ENCODE data around the gene KCNH2.

Gene KCNH2

GRCh38 chr7:150994838-150995510, 16.9 kb upstream of the KCNH2 start:
- no peak for DNase-seq (ENCODE audit: low spot score)

- no peak for DNase-seq (ENCODE audit: low spot score)
Observed at GRCh38 chr7:150994141-150994837, 16.2 kb upstream of the KCNH2 start.

DNA sequence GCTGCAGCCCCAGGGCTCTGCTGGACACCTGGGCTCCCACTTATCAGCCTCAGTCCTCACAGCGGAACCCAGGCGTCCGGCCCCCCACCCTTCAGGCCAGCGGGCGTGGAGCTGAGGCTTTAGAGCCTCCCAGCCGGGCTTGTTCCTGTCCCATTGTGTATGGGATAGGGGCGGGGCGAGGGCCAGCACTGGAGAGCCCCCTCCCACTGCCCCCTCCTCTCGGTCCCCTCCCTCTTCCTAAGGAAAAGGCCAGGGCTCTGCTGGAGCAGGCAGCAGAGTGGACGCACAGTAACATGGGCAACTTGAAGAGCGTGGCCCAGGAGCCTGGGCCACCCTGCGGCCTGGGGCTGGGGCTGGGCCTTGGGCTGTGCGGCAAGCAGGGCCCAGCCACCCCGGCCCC, 15.4 kb upstream of the KCNH2 start:
- DNase-seq (ENCODE audit: low spot score), result no peak

- no peak for DNase-seq (ENCODE audit: low spot score)
Observed at GRCh38 chr7:150992833-150993302, 14.7 kb upstream of the KCNH2 start.

- no peak for DNase-seq (ENCODE audit: low spot score)
Observed at GRCh38 chr7:150992051-150992640, 14.0 kb upstream of the KCNH2 start.

DNA sequence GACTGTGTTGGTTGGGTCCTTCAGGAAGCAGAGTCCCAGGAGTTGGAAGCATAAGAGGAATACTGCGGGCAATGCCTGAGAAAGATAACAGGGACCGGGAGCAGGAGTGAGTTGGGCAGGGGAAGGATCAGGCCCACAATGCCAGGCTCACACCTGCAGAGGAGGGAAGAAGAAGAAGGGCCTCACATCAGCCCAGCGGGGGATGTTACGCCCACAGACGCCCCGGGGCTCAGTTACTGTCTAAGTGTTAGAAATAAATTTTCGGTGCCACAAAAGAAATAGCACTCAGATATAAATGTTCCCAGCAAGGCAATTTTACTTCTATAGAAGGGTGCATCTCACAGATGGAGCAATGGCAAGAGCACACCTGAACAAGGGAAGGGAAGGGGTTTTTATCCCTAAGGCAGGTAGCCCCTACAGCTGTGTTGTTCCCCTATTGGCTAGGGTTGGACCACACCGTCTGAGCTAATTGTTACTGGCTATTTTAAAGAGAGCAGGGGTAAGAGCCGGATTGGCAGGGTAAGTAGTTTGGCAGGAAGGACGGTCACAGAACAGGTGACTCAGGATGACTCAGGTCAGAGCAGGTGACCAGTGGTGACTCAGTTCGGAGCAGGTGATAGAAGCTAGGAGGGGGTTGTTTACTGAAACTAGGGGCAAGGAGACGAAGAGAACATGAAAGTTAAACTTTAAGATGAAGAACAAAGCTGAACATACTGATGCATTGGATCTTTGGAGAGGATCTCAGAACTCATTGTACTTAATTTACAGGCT, 12.5 kb upstream of the KCNH2 start, which contains the start of gene NOS3:
NOS3 (plus strand) TSS at position 602 of the 771 bp plus-strand sequence. CDS start 2,787 bp downstream, outside the sequence.
- no peak for DNase-seq (ENCODE audit: low spot score)

GRCh38 chr7:150989456-150989855, 11.3 kb upstream of the KCNH2 start:
- no peak for DNase-seq (ENCODE audit: low spot score)

GRCh38 chr7:150988230-150989226, 10.4 kb upstream of the KCNH2 start:
- DNase-seq (ENCODE audit: low spot score), result no peak

DNA sequence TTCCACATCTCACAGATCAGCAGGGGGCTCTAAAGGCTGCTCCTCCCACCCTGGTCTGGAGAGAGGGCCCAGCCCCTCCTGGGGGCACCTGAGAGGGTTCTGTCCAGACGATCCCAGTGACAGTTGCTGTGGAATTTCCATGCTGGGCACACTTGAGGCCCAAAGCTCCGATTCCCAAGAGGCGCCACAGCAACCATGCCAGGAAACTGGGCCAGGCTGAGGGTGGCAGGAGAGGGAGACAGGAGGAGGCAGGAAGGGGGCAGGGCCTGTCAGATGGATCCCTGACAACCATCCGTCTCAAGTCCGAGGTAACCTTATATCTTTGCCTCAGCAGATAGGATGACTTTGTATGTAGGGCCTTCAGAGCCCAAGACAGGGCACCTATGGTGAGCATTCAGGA, 8.4 kb upstream of the KCNH2 start:
- no peak for DNase-seq (ENCODE audit: low spot score)

GRCh38 chr7:150986099-150986512, 8.0 kb upstream of the KCNH2 start:
- peak; percentile 66 for DNase-seq (ENCODE audit: low spot score)

- DNase-seq (ENCODE audit: low spot score), result no peak
Observed at GRCh38 chr7:150983893-150984368, 5.8 kb upstream of the KCNH2 start.

DNA sequence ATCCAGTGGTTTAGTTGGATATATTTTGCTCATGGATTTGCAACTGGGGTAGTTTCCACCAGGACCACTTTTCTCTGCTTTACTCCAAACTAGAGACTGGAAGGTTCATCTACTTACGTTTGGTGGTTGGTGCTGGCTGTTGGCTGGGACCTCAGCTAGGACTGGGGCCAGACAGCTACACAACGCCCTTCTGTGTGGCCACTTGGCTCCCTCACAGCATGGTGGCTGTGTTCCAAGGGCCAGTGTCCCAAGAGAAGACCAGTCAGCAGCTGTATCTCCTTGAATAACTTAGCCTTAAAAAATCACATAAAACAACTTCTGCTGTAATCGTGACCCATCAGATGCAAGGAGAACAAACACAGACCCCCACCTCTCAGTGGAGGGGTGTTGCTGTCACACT, 4.2 kb upstream of the KCNH2 start:
- peak; percentile 96 for DNase-seq (ENCODE audit: low spot score)

DNA sequence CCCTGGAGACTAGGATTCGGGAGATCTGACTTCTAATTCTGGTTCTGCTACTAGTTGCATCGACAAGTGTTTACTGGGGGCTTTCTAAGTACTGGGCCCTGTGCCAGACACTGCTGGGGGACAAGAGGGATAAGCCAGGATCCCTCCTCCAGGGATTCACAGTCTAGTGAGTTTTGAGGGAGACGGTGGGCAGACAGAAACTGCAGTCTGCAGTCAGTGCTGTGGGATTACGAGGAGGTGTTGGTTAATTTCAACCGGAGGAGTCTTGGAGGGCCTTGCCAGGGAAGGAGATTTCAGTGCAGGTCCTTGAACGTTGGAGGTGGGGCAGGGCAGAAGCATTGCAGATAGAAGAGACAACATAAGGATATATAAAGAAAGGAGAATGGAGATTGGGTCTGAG, 3.5 kb upstream of the KCNH2 start:
- DNase-seq (ENCODE audit: low spot score), result no peak

- no peak for DNase-seq (ENCODE audit: low spot score)
Observed at GRCh38 chr7:150980663-150981062, 2.5 kb upstream of the KCNH2 start.

GRCh38 chr7:150979713-150980390, 1.7 kb upstream of the KCNH2 start:
- DNase-seq (ENCODE audit: low spot score), result no peak

DNA sequence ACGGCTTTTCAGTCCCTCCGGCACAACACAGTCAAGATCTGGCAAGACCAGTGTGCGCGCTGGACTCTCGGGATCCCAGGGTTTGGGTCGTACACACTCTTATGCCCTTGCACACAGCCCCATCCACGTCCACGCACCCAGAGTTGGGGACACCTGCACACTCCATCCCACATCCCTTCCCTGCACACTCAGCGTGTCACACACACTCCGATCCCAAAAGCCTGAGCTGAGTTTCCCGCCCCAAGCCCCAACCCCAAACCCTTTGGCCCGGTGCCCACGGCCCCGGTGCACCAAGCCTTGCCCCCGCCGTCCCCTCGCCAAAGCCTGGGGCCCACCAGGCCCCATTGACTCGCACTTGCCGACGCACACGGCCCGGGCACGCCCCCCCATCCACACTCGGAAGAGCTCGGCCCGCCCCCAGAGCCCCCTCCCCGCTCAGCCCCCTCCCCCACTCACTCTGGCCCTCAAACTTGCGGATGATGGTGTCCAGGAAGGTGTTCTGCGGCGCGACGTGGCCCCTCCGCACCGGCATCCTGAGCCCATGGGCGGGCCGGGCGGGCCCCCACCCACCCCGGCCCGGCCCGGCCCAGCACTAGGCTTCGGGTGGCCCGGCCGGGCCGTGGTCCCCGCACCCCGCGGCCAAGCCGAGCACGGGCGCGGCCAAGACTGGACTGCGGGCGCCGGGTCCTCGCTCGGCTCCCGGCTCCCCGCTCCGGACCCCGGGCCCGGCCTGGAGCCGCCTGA, 567 bp downstream of the KCNH2 start:
- no peak for DNase-seq (ENCODE audit: low spot score)

DNA sequence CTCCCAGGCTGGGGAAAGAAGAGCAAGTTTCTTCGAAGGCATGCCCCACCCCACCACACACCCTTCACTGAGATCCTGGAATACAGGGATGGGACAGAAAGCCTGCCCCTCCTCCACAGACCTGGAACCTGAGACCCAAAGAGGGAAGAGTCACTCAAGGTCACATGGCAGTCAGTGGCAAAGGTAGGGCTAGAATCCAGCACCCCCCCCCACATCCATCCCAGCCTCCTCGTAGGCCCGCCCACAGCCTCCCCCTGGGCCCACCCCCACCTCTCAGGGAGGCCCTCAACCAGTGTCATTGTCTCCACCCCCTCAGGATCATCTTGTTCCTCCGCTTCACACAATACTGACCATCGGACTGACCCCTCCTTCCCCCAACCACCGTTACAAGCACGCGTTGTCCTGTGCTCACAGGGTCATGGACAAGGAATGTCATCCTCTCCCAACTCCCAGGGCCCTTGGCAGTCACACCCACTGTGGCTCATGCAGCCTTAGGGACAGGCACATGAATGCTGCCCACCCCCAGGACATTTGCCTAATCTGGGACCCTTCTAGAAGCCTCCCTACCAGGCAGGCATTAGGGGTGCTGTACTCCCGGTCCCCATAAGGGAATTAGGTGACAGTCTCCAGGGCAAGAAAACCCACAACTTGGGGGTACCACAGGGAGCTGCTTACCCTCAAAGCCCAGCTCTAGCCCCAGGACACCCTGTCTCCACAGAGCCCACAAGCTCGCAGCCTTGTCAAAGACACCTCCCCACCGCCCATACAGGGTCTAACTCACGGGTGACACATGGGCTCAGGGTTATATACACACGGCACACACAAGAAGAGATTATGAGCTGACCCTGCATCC, 1.4 kb downstream of the KCNH2 start:
- no peak for DNase-seq (ENCODE audit: low spot score)

- no peak for DNase-seq (ENCODE audit: low spot score)
Observed at GRCh38 chr7:150975536-150976319, 2.4 kb downstream of the KCNH2 start.
